Ishikawa (cell line): ENCODE results near the gene LCLAT1.

Experiments used
- CEBPB ChIP-seq: IDR thresholded peaks from 2 replicates; pipeline ENCODE4 v1.6.1; 2012
- CREB1 ChIP-seq: IDR thresholded peaks from 2 replicates; pipeline ENCODE4 v1.6.1; 2012; ENCODE audit warnings: low read depth
- EGR1 ChIP-seq: IDR thresholded peaks from 2 replicates; pipeline ENCODE4 v1.6.1; 2012
- EP300 ChIP-seq: IDR thresholded peaks from 2 replicates; pipeline ENCODE4 v1.6.1; 2012; ENCODE audit warnings: borderline replicate concordance
- FOXM1 ChIP-seq: IDR thresholded peaks from 2 replicates; pipeline ENCODE4 v1.6.1; 2012; ENCODE audit warnings: low read depth, borderline replicate concordance
- MAX ChIP-seq: IDR thresholded peaks from 2 replicates; pipeline ENCODE4 v1.6.1; 2012
- NFIC ChIP-seq: IDR thresholded peaks from 2 replicates; pipeline ENCODE4 v1.6.1; 2012
- RAD21 ChIP-seq: IDR thresholded peaks from 2 replicates; pipeline ENCODE4 v1.6.1; 2012; ENCODE audit warnings: low read depth
- REST ChIP-seq: IDR thresholded peaks from 2 replicates; pipeline ENCODE4 v1.6.1; 2012; ENCODE audit warnings: low read depth, mild to moderate bottlenecking
- TAF1 ChIP-seq: IDR thresholded peaks from 2 replicates; pipeline ENCODE4 v1.6.1; 2012; ENCODE audit warnings: low read depth, mild to moderate bottlenecking
- TCF12 ChIP-seq: IDR thresholded peaks from 2 replicates; pipeline ENCODE4 v1.6.1; 2012; ENCODE audit warnings: low read depth
- TEAD4 ChIP-seq: IDR thresholded peaks from 2 replicates; pipeline ENCODE4 v1.6.1; 2012
- USF1 ChIP-seq: IDR thresholded peaks from 2 replicates; pipeline ENCODE4 v1.6.1; 2012
- YY1 ChIP-seq: IDR thresholded peaks from 2 replicates; pipeline ENCODE4 v1.6.1; 2012; ENCODE audit warnings: low read depth
- ZBTB7A ChIP-seq: IDR thresholded peaks from 2 replicates; pipeline ENCODE4 v1.6.1; 2012; ENCODE audit warnings: low read depth

Gene LCLAT1

GRCh38 chr2:30484995-30485394, 37.9 kb downstream of the LCLAT1 start:
- TF ChIP-seq EGR1 (no peak), NFIC (no peak), CREB1 (no peak), RAD21 (no peak), TCF12 (no peak), ZBTB7A (no peak), TAF1 (no peak), REST (no peak), YY1 (no peak), CEBPB (no peak), USF1 (no peak), FOXM1 (no peak), MAX (no peak), EP300 (no peak), TEAD4 (no peak)

- TF ChIP-seq CEBPB (no peak), TCF12 (no peak), FOXM1 (no peak), MAX (no peak), EGR1 (no peak), TEAD4 (no peak), NFIC (no peak), RAD21 (no peak), YY1 (no peak), USF1 (no peak), EP300 (no peak), TAF1 (no peak), REST (no peak), CREB1 (no peak)
These were observed 39.6 kb downstream of the LCLAT1 start for GRCh38 chr2:30486655-30487054.

GRCh38 chr2:30487603-30488002, 40.6 kb downstream of the LCLAT1 start:
- no peak for TF ChIP-seq MAX

- TF ChIP-seq FOXM1 = no peak
- no peak for TF ChIP-seq TEAD4
- no peak for TF ChIP-seq TCF12
- TF ChIP-seq NFIC = no peak
- TF ChIP-seq CREB1 = no peak
- no peak for TF ChIP-seq TAF1
- TF ChIP-seq ZBTB7A = no peak
- no peak for TF ChIP-seq YY1
- no peak for TF ChIP-seq RAD21
- no peak for TF ChIP-seq USF1
- no peak for TF ChIP-seq CEBPB
- no peak for TF ChIP-seq EP300
- TF ChIP-seq EGR1 = no peak
- TF ChIP-seq REST = no peak
- no peak for TF ChIP-seq MAX
These were observed 41.1 kb downstream of the LCLAT1 start for GRCh38 chr2:30488012-30488659.
